Ovary (tissue), 9 donors: Measurements from ENCODE around the gene TMCO6. TPM values are rescaled to one million over a fixed set of nuclear protein-coding genes. Genes with fewer than 3 reads are reported as not detected.
"Not testable (repeated sequence)": the region's sequence is repeated elsewhere in the genome, so short reads cannot be mapped to it uniquely, and the experiment has no call there.

Experiments
- DNase-seq, 5 donors: peaks; one replicate each; pipeline ENCODE4 v3.0.0-alpha.2; 2019 to 2020
- H3K27ac ChIP-seq, 2 donors: fragments of 200-600 bp; one replicate each; pipeline versions ENCODE4 v1.5.1 to v1.8.0; 2019 to 2022
- H3K27me3 ChIP-seq: fragments of 200-600 bp; one replicate; pipeline ENCODE4 v1.8.0; 2022
- H3K36me3 ChIP-seq: fragments of 200-600 bp; sonication (generic); one replicate; pipeline ENCODE4 v1.5.1; 2019
- H3K4me1 ChIP-seq: one replicate; pipeline ENCODE4 v1.8.1; 2013; ENCODE audit warnings: mild to moderate bottlenecking, moderate library complexity; ENCODE audit not compliant: insufficient read depth
- H3K4me3 ChIP-seq: fragments of 200-600 bp; sonication (generic); one replicate; pipeline ENCODE4 v1.5.1; 2017
- H3K9me3 ChIP-seq, 2 donors: fragments of 200-600 bp in 1 of 2; sonication (generic) in 1 of 2; one replicate each; pipeline versions ENCODE4 v1.5.1 to v1.8.1; 2013 to 2019; ENCODE audit warnings: mild to moderate bottlenecking in 1 of 2, moderate library complexity in 1 of 2
- EP300 ChIP-seq: sonication (generic); formaldehyde crosslinking; IDR thresholded peaks from one replicate; pipeline ENCODE4 v1.6.1; 2017; ENCODE audit warnings: antibody characterized with exemption
- POLR2A ChIP-seq: fragments of 450-650 bp; IDR thresholded peaks from one replicate; pipeline ENCODE4 v1.6.1; 2017; ENCODE audit warnings: antibody characterized with exemption, mild to moderate bottlenecking, moderate library complexity
- WGBS, 3 donors: extraction: QIAGEN DNeasy Blood & Tissue Kit in 1 of 3; methylation state at CpG; one replicate each; pipeline versions ENCODE4 v1.1.5 to v1.1.7; 2013 to 2017; 5-methylcytosine and 5-hydroxymethylcytosine counted together
- intact Hi-C, 4 donors: fragments of 100-400 bp; cut with DNase I; formaldehyde crosslinking; loops; one replicate each; pipeline versions ENCODE4 v1.11.0 to v1.15.1; 2022 to 2023
- polyA plus RNA-seq, 2 donors: library from polyadenylated mRNA; stranded (reverse); fragments of 200-250 nt in 1 of 2; fragments of 350-450 nt in 1 of 2; fragmentation: Illumina TruSeq in 1 of 2; extraction: RNeasy Lipid Tissue Mini Kit (QIAGEN cat#74804) in 1 of 2; gene quantifications; one replicate each; pipeline ENCODE4 v1.2.3, GENCODE V29; 2013 to 2014
- total RNA-seq, 7 donors: library from RNA; depleted of rRNA in 2 of 7; stranded (reverse); fragments of >200 nt in 2 of 7; fragmentation: NEBNext Ultra II Directional in 3 of 7; extraction: Animal tissue kit (Norgen Biotek cat#: 25700) in 3 of 7; gene quantifications; one replicate each; pipeline versions ENCODE4 v1.1.0 to v1.2.4, GENCODE V29; 2016 to 2023
- TF ChIP-seq, protein P1 (sequence below), 3 donors: fragments of 450-650 bp in 2 of 3; fragments of 200-600 bp in 1 of 3; IDR thresholded peaks; one replicate each; pipeline versions ENCODE4 v1.5.1 to v1.8.0; 2016 to 2022; ENCODE audit warnings: antibody characterized with exemption in 3 of 3, mild to moderate bottlenecking in 1 of 3
- donor health status: DM: no; HTN: no; CAD: no; lungs with moderate emphysema.
- donor health status: DM: no; HTN: no; CAD: no.
- donor health status: Bipolar disorder and iron deficiency.
- donor health status: DM: yes; HTN: yes; CAD: no.
- donor health status: DM: no; HTN: no; CAD: no.
- donor health status: DM: yes; HTN: yes; CAD: no.

TMCO6 gene
- total and polyA plus RNA-seq, 9 donors, result 8.0 to 62.8 (median 14.9) TPM

DNA sequence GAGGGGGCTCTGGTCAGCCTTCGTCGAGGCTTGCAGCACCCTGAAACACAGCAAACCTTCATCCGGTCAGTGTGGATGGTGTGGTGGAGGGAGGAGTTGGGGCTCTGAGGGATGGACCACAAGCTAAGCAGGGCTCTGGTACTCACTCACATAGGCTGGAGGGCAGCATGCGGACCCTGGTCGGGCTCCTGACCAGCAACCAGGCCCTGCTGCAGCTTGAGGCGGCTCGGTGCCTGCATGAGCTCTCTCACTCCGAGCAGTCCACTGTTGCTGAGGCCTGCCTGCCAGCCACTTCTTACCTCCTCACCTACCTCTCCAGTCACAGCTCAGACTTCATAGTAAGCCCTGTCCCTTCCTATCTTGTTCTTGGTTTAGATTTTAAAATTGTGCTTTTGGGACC, 2.5 kb downstream of the TMCO6 start:
- no peaks in the 10 kb centered on the region for H3K9me3 ChIP-seq
- DNase-seq, result no peak
- TF ChIP-seq POLR2A (no peak), EP300 (no peak)
- TF ChIP-seq, protein P1, sequence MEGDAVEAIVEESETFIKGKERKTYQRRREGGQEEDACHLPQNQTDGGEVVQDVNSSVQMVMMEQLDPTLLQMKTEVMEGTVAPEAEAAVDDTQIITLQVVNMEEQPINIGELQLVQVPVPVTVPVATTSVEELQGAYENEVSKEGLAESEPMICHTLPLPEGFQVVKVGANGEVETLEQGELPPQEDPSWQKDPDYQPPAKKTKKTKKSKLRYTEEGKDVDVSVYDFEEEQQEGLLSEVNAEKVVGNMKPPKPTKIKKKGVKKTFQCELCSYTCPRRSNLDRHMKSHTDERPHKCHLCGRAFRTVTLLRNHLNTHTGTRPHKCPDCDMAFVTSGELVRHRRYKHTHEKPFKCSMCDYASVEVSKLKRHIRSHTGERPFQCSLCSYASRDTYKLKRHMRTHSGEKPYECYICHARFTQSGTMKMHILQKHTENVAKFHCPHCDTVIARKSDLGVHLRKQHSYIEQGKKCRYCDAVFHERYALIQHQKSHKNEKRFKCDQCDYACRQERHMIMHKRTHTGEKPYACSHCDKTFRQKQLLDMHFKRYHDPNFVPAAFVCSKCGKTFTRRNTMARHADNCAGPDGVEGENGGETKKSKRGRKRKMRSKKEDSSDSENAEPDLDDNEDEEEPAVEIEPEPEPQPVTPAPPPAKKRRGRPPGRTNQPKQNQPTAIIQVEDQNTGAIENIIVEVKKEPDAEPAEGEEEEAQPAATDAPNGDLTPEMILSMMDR (IDR thresholded peaks at IDR 0.05), result no peak
- H3K4me1 ChIP-seq, result no peaks in the 10 kb centered on the region
- intact Hi-C loops, result loop anchor here in 2 of 4 donors (5.0 to 10.0 kb wide), 3 partner anchors 84 to 237 kb away; partner anchors contain the start of genes ANKHD1 (in 1 of the 2), EIF4EBP3 (in 1 of the 2) and SRA1 (in 1 of the 2)
- no peak overlapping the region for H3K27ac ChIP-seq
- no peaks in the 10 kb centered on the region for H3K36me3 ChIP-seq
- 76 to 91% (median 86%) methylated on average over 8 of the region's 8 CpGs for WGBS, 3 donors
- no peak overlapping the region for H3K4me3 ChIP-seq
- no peaks in the 10 kb centered on the region for H3K27me3 ChIP-seq

DNA sequence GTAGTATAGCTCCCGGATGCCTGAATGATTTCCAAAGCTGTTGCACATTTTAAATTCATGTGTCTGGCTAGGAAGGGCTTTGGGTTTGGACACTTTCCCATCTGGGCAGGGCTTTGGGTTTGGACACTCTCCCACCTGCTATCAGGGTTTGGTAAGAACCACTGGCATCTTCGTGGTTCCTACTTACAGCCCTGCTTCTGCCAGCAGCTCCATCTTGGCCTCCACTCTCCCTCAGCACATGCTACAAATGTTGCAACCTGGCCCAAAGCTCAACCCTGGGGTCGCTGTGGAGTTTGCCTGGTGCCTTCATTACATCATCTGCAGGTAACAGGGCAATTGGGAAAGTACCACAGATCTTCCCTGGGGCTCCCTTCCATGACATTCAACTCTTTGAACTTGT, 3.5 kb downstream of the TMCO6 start:
- Histone ChIP-seq H3K9me3 (no peaks in the 10 kb centered on the region), H3K4me3 (no peak overlapping the region), H3K36me3 (no peaks in the 10 kb centered on the region), H3K4me1 (no peaks in the 10 kb centered on the region), H3K27ac (no peak overlapping the region), H3K27me3 (no peaks in the 10 kb centered on the region)
- TF ChIP-seq POLR2A (no peak), EP300 (no peak)
- TF ChIP-seq, protein P1 (IDR thresholded peaks at IDR 0.05), result no peak
- intact Hi-C loops, result loop anchor here in 2 of 4 donors (5.0 to 10.0 kb wide), 3 partner anchors 85 to 238 kb away; partner anchors contain the start of genes ANKHD1 (in 1 of the 2), EIF4EBP3 (in 1 of the 2) and SRA1 (in 1 of the 2)
- no peak for DNase-seq
- WGBS, 3 donors, result 50 to 56% (median 52%) methylated on average over 3 of the region's 3 CpGs

DNA sequence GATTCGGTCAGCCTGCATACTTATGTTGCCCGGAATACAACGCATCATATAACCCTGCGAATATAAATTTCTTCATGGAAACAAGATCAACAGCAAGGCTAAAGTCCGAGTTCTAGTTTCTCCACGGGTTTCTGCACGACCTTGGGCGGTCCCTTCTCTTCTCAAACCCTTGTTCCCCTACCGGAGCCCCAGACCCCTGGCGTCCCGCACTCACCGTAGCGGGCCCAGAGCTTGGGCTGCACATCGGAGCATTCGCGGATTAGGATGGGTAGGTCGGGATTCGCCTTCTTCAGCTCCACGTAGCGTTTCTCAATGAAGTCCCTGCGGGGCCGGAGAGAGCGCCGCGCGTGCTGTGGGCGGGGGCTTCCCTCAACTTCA, 7.8 kb downstream of the TMCO6 start:
- H3K27me3 ChIP-seq, result no peaks in the 10 kb centered on the region

DNA sequence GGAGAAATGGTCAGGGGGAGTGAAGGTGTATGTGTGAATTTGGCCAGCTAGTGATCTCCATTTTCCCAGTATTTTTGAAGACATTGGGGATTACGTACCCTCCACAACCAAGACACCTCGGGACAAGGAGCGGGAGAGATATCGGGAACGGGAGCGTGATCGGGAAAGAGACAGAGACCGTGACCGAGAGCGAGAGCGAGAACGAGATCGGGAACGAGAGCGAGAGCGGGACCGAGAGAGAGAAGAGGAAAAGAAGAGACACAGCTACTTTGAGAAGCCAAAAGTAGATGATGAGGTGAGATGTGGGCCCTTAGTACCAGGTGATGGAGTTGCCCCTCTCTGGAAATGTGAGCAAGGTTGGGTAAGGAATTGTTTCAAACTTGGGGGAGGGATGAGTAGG, 19.6 kb downstream of the TMCO6 start:
- Histone ChIP-seq H3K27ac (no peak overlapping the region), H3K27me3 (no peaks in the 10 kb centered on the region), H3K9me3 (no peaks in the 10 kb centered on the region), H3K36me3 (no peaks in the 10 kb centered on the region), H3K4me1 (no peaks in the 10 kb centered on the region), H3K4me3 (no peak overlapping the region)
- peak in 1 of 5 donors; percentile 11 for DNase-seq
- 96% methylated on average over 17 of the region's 17 CpGs for WGBS, 3 donors
- intact Hi-C loops, result no loop called here
- TF ChIP-seq POLR2A, result no peak
- TF ChIP-seq, protein P1 (IDR thresholded peaks at IDR 0.05), result no peak
- TF ChIP-seq EP300, result no peak

More for the DNA sequence above, 7.8 kb downstream of the TMCO6 start:
- intact Hi-C loops, result loop anchor here in 2 of 4 donors (5.0 to 10.0 kb wide), 2 partner anchors 100 to 242 kb away; partner anchors contain the start of genes ANKHD1 (in 1 of the 2) and EIF4EBP3 (in 1 of the 2)
- 1 to 2% (median 1%) methylated on average over 26 to 27 of the region's 27 CpGs for WGBS, 3 donors
- no peaks in the 10 kb centered on the region for H3K36me3 ChIP-seq
- peaks cover 1% of the 10 kb centered on the region for H3K4me1 ChIP-seq
- TF ChIP-seq EP300, result no peak
- H3K27ac ChIP-seq, result peak overlapping the region in 1 of 2 donors; percentile 71
- peak overlapping the region; percentile 79 for H3K4me3 ChIP-seq
- no peaks in the 10 kb centered on the region for H3K9me3 ChIP-seq
- no peak for DNase-seq

DNA sequence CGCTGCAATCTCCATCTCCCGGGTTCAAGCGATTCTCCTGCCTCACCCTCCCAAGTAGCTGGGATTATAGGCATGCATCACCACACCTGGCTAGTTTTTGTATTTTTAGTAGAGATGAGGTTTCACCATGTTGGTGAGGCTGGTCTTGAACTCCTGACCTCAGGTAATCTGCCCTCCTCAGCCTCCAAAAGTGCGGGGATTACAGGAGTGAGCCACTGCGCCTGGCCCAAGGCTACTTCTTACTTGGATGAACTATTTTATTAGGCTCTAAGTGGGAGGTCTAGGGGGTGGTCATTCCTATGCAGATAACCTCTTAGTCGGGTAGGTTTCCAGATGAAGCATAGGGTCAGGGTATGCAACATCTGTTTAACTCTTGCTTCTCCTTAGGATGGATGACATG, 21.1 kb downstream of the TMCO6 start:
- H3K9me3 ChIP-seq, H3K27ac ChIP-seq, H3K36me3 ChIP-seq, intact Hi-C loops, H3K27me3 ChIP-seq, H3K4me1 ChIP-seq, H3K4me3 ChIP-seq: not testable (repeated sequence)
- 75 to 77% (median 77%) methylated on average over 6 of the region's 6 CpGs for WGBS, 3 donors
- DNase-seq, result peak in 1 of 5 donors; percentile 9
